Activated T-helper 17 cell treated with anti-CD3 and anti-CD28 coated beads, Interleukin-2, amount 50 U/mL, for 72 hours (primary cell): ENCODE results near the gene PID1. TPM values are rescaled to one million over a fixed set of nuclear protein-coding genes. Genes with fewer than 3 reads are reported as not detected.

Experiments used
- ATAC-seq: fragments of 150-1000 bp; cut with Tn5 transposase; replicated peaks from 2 replicates; pipeline ENCODE4 v1.10.0; 2021; ENCODE audit warnings: mild to moderate bottlenecking, moderate library complexity
- H3K27ac Mint-ChIP-seq: one replicate; pipeline ENCODE4 v1.8.0; 2022; ENCODE audit warnings: mixed read lengths
- H3K27me3 Mint-ChIP-seq: one replicate; pipeline ENCODE4 v1.8.0; 2022; ENCODE audit warnings: mixed read lengths
- H3K36me3 Mint-ChIP-seq: one replicate; pipeline ENCODE4 v1.8.0; 2022; ENCODE audit warnings: low read depth, mild to moderate bottlenecking, mixed read lengths
- H3K4me1 Mint-ChIP-seq: one replicate; pipeline ENCODE4 v1.8.0; 2022; ENCODE audit warnings: mixed read lengths
- H3K4me3 Mint-ChIP-seq: one replicate; pipeline ENCODE4 v1.8.0; 2022; ENCODE audit warnings: mild to moderate bottlenecking, mixed read lengths
- H3K9me3 Mint-ChIP-seq: one replicate; pipeline ENCODE4 v1.8.0; 2022; ENCODE audit warnings: mixed read lengths
- total RNA-seq, 2 donors: library from RNA; stranded (reverse); gene quantifications; one replicate each; pipeline ENCODE4 v1.2.3, GENCODE V29; 2022

Gene PID1
- total RNA-seq, 2 donors from 2014 or later, result not detected

GRCh38 chr2:229118927-229119326 lies 152.2 kb downstream of the PID1 start:
- H3K9me3 Mint-ChIP-seq, result no peaks in the 10 kb centered on the region
- no peaks in the 10 kb centered on the region for H3K36me3 Mint-ChIP-seq
- H3K4me3 Mint-ChIP-seq, result no peak overlapping the region
- no peak for ATAC-seq
- H3K27me3 Mint-ChIP-seq, result no peaks in the 10 kb centered on the region
- no peak overlapping the region for H3K27ac Mint-ChIP-seq
- no peaks in the 10 kb centered on the region for H3K4me1 Mint-ChIP-seq

DNA sequence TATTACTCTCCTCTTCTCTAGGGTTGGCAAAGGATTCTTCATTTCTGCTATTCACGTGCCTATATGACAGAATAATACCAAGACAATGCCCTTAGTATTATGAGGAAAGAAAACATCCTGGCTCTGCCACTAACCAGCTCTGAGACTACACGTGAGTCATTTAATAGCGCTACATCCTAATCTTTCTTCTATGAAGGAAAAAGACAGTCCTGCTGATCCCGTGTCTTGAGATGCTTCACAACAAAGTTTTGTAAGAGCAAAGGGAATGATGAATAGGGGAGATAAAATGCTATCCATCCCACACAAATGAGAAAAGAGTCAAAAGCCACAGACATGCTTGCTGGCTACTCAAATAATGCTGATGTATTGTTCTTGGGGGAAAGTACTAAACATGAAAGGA lies 152.8 kb downstream of the PID1 start:
- no peaks in the 10 kb centered on the region for H3K9me3 Mint-ChIP-seq
- no peak overlapping the region for H3K4me3 Mint-ChIP-seq
- no peaks in the 10 kb centered on the region for H3K36me3 Mint-ChIP-seq
- H3K4me1 Mint-ChIP-seq, result no peaks in the 10 kb centered on the region
- no peaks in the 10 kb centered on the region for H3K27me3 Mint-ChIP-seq
- no peak for ATAC-seq
- H3K27ac Mint-ChIP-seq, result no peak overlapping the region

DNA sequence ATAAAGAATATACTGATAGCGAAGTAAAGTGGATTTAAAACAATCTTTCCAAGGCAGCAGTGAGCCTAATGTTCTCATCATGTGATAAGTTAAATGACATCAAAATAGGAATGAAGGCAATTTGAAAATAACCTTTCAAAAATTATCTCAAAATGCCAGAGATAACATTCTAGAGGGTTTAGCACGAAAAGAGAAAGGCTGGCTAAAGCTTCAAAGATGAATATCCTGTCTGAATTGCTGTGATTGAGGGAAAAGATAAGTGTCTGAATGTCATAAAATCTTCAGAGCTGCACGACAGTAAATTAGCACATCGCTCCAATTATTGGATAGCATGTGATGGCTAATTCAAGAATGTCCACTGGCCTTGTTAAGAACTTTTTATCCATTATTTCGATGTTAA lies 159.3 kb downstream of the PID1 start:
- no peak for ATAC-seq
- Mint-ChIP-seq H3K27ac (no peak overlapping the region), H3K27me3 (no peaks in the 10 kb centered on the region), H3K9me3 (peaks cover 5% of the 10 kb centered on the region), H3K4me1 (no peaks in the 10 kb centered on the region), H3K4me3 (no peak overlapping the region), H3K36me3 (no peaks in the 10 kb centered on the region)

DNA sequence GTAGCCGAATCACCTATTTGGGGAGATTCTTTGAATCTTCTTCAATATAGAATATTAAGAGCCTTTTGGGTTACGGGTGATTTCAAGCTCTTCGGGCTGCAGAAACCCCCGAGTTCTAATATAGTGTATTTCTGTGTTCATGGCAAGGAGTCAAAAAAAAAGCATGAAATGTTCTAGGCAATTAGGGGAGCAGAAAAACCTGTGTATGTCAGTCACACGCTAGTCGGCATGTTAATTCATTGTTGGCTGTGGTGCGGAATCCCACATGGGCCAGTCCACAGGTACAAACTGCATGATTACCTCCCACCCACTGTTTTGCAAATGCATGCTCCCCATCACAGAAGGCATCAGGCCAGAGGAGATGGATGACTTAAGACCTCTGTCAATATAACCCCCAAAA lies 161.9 kb downstream of the PID1 start:
- Mint-ChIP-seq H3K27me3 (no peaks in the 10 kb centered on the region), H3K9me3 (peaks cover 12% of the 10 kb centered on the region), H3K4me3 (no peak overlapping the region), H3K4me1 (no peaks in the 10 kb centered on the region), H3K36me3 (no peaks in the 10 kb centered on the region), H3K27ac (no peak overlapping the region)
- ATAC-seq, result no peak

DNA sequence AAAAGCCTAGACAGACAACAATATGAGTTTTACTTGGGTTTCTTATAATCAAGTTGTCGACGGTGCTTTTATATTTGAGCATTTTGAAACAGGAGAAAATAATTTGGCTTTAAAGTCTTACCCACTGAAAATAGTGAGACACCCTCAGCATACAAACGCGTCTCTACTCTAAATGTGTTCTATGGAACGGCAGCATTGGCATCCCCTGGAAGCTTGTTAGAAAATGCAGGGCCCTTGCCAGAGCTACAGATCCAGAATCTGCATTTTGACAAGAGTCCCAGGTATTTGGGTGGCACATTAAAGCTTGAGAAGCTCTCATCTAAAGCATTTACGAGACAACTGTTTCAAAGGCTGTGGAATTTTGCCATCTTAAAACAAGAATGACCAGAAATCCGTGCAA lies 163.5 kb downstream of the PID1 start:
- no peaks in the 10 kb centered on the region for H3K4me1 Mint-ChIP-seq
- no peaks in the 10 kb centered on the region for H3K27me3 Mint-ChIP-seq
- ATAC-seq, result no peak
- H3K9me3 Mint-ChIP-seq, result peaks cover 12% of the 10 kb centered on the region
- H3K4me3 Mint-ChIP-seq, result no peak overlapping the region
- H3K36me3 Mint-ChIP-seq, result no peaks in the 10 kb centered on the region
- H3K27ac Mint-ChIP-seq, result no peak overlapping the region

DNA sequence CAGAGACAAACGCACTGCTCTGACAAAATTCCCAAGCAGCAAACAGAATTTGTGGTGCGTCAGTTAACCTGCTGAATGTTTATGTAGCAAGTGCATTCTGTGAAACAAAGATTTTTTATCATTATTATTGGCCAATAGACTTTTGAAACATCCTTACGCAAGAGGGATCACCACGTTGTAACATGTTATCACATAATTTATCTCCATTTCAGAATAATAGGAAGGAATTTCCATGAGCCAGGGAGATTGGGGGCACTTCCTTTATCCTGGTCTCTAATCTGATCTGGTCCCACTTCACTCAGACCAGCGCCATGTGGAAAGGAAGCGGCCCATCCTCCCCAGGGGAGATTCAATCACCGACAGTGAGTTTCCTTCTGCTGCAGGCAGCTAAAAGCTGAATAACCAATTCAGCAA lies 166.1 kb downstream of the PID1 start:
- H3K36me3 Mint-ChIP-seq, result no peaks in the 10 kb centered on the region
- H3K4me1 Mint-ChIP-seq, result no peaks in the 10 kb centered on the region
- no peak overlapping the region for H3K27ac Mint-ChIP-seq
- no peak overlapping the region for H3K4me3 Mint-ChIP-seq
- H3K9me3 Mint-ChIP-seq, result peaks cover 9% of the 10 kb centered on the region
- H3K27me3 Mint-ChIP-seq, result no peaks in the 10 kb centered on the region
- ATAC-seq, result no peak

GRCh38 chr2:229104025-229104424 lies 167.1 kb downstream of the PID1 start:
- no peaks in the 10 kb centered on the region for H3K36me3 Mint-ChIP-seq
- H3K27me3 Mint-ChIP-seq, result no peaks in the 10 kb centered on the region
- H3K27ac Mint-ChIP-seq, result no peak overlapping the region
- H3K9me3 Mint-ChIP-seq, result peaks cover 8% of the 10 kb centered on the region
- ATAC-seq, result no peak
- H3K4me3 Mint-ChIP-seq, result no peak overlapping the region
- no peaks in the 10 kb centered on the region for H3K4me1 Mint-ChIP-seq

- Mint-ChIP-seq H3K36me3 (no peaks in the 10 kb centered on the region), H3K9me3 (peaks cover 2% of the 10 kb centered on the region), H3K4me1 (no peaks in the 10 kb centered on the region), H3K27me3 (no peaks in the 10 kb centered on the region), H3K27ac (no peak overlapping the region), H3K4me3 (no peak overlapping the region)
- ATAC-seq, result no peak
These were observed 169.8 kb downstream of the PID1 start for GRCh38 chr2:229101314-229101713.

- Mint-ChIP-seq H3K27ac (no peak overlapping the region), H3K36me3 (no peaks in the 10 kb centered on the region), H3K4me1 (no peaks in the 10 kb centered on the region), H3K27me3 (no peaks in the 10 kb centered on the region), H3K4me3 (no peak overlapping the region), H3K9me3 (no peaks in the 10 kb centered on the region)
- ATAC-seq, result no peak
These were observed 171.9 kb downstream of the PID1 start for GRCh38 chr2:229099231-229099630.

GRCh38 chr2:229098801-229099200 lies 172.3 kb downstream of the PID1 start:
- Mint-ChIP-seq H3K36me3 (no peaks in the 10 kb centered on the region), H3K27me3 (no peaks in the 10 kb centered on the region), H3K9me3 (no peaks in the 10 kb centered on the region), H3K4me3 (no peak overlapping the region), H3K4me1 (no peaks in the 10 kb centered on the region), H3K27ac (no peak overlapping the region)
- no peak for ATAC-seq

DNA sequence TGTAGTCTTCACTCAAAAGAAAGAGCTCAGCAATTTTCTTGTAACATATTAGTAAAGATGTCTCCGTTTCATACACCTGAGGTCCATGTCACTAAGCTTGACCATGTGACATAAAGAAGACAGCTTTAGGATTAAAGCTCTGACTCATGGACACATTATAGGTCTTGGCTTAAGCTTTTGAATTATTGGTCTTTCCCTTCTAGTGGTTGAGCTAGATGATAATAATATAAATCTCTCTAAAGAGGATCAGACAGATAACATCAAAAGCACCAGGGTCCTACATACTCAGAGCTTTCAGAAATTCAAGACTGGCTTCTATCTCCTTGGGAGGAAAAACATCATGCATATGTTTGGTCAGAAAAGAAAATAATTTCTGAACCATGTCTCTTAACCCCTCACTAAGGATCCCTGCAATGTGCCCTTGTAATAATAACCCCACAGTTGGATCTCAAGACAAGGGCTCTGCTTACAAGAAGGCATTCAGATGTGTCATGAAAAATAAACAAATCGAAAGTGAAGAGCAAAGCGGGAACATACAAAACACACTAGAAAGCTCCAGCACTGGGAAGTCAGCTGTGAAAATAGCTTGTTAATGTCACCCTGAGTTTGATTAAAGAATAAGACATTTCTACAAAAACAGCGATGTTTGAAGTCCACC lies 174.5 kb downstream of the PID1 start:
- no peak overlapping the region for H3K4me3 Mint-ChIP-seq
- no peak for ATAC-seq

DNA sequence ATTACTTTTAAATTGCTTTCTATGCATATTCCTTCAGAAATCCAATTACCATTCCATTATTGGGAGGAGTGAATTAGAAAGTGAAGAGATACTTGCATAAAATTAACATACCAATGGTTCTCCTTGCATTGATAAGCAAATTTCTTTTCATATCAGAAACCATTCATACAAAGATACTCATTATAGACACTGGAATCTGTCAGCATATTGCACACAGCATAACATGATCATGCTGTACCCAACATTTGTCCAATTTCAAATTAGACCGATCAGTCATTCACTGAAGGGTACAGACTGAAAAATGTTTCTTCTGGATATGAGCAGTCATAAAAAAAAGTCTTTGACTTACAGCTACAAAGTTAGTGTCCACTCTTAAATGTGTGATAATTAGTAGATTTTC lies 175.6 kb downstream of the PID1 start:
- Mint-ChIP-seq H3K27me3 (no peaks in the 10 kb centered on the region), H3K27ac (no peak overlapping the region), H3K9me3 (no peaks in the 10 kb centered on the region), H3K4me1 (no peaks in the 10 kb centered on the region), H3K36me3 (no peaks in the 10 kb centered on the region), H3K4me3 (no peak overlapping the region)
- no peak for ATAC-seq

More for the DNA sequence above, 174.5 kb downstream of the PID1 start:
- no peaks in the 10 kb centered on the region for H3K27me3 Mint-ChIP-seq
- H3K9me3 Mint-ChIP-seq, result no peaks in the 10 kb centered on the region
- H3K4me1 Mint-ChIP-seq, result no peaks in the 10 kb centered on the region
- H3K36me3 Mint-ChIP-seq, result no peaks in the 10 kb centered on the region
- no peak overlapping the region for H3K27ac Mint-ChIP-seq

DNA sequence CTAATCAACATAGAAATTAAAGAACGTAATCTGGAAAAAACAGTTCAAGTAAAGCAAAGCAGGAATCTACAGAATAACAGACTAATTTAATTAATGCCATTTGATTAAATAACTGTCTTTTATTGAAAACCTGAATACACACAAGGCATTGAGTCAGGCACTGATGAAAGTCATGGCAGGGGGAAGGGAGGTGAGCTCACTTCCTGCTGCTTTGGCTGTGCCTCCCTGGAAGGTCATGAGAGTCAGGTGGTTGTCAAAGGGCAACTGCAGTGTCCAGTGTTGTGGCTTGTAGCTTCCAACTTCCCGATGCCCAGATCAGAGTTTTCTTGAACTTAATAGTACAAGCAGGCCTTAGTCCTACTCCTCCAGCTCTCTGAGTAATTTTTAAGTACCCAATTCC lies 180.9 kb downstream of the PID1 start:
- Mint-ChIP-seq H3K4me3 (no peak overlapping the region), H3K27me3 (no peaks in the 10 kb centered on the region), H3K36me3 (no peaks in the 10 kb centered on the region), H3K4me1 (no peaks in the 10 kb centered on the region), H3K27ac (no peak overlapping the region), H3K9me3 (no peaks in the 10 kb centered on the region)
- ATAC-seq, result no peak

GRCh38 chr2:229089776-229090175 lies 181.3 kb downstream of the PID1 start:
- Mint-ChIP-seq H3K27ac (no peak overlapping the region), H3K27me3 (no peaks in the 10 kb centered on the region), H3K36me3 (no peaks in the 10 kb centered on the region), H3K9me3 (no peaks in the 10 kb centered on the region), H3K4me1 (no peaks in the 10 kb centered on the region), H3K4me3 (no peak overlapping the region)
- ATAC-seq, result no peak

- ATAC-seq, result no peak
- Mint-ChIP-seq H3K4me3 (no peak overlapping the region), H3K36me3 (no peaks in the 10 kb centered on the region), H3K4me1 (no peaks in the 10 kb centered on the region), H3K27ac (no peak overlapping the region), H3K9me3 (no peaks in the 10 kb centered on the region), H3K27me3 (no peaks in the 10 kb centered on the region)
These were observed 182.0 kb downstream of the PID1 start for GRCh38 chr2:229088966-229089700.
